GM18873 (cell line): ENCODE results near the gene PER2.
"Not testable (repeated sequence)": the region's sequence is repeated elsewhere in the genome, so short reads cannot be mapped to it uniquely, and the experiment has no call there.

Experiments used
- ATAC-seq: cut with Tn5 transposase; IDR thresholded peaks from one replicate; pipeline ENCODE4 v1.9.1; 2021; ENCODE audit warnings: mild to moderate bottlenecking, moderate library complexity, moderate number of reproducible peaks; ENCODE audit not compliant: unreplicated experiment, low FRiP score

The PER2 gene, protein sequence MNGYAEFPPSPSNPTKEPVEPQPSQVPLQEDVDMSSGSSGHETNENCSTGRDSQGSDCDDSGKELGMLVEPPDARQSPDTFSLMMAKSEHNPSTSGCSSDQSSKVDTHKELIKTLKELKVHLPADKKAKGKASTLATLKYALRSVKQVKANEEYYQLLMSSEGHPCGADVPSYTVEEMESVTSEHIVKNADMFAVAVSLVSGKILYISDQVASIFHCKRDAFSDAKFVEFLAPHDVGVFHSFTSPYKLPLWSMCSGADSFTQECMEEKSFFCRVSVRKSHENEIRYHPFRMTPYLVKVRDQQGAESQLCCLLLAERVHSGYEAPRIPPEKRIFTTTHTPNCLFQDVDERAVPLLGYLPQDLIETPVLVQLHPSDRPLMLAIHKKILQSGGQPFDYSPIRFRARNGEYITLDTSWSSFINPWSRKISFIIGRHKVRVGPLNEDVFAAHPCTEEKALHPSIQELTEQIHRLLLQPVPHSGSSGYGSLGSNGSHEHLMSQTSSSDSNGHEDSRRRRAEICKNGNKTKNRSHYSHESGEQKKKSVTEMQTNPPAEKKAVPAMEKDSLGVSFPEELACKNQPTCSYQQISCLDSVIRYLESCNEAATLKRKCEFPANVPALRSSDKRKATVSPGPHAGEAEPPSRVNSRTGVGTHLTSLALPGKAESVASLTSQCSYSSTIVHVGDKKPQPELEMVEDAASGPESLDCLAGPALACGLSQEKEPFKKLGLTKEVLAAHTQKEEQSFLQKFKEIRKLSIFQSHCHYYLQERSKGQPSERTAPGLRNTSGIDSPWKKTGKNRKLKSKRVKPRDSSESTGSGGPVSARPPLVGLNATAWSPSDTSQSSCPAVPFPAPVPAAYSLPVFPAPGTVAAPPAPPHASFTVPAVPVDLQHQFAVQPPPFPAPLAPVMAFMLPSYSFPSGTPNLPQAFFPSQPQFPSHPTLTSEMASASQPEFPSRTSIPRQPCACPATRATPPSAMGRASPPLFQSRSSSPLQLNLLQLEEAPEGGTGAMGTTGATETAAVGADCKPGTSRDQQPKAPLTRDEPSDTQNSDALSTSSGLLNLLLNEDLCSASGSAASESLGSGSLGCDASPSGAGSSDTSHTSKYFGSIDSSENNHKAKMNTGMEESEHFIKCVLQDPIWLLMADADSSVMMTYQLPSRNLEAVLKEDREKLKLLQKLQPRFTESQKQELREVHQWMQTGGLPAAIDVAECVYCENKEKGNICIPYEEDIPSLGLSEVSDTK (N-terminal part only)

DNA sequence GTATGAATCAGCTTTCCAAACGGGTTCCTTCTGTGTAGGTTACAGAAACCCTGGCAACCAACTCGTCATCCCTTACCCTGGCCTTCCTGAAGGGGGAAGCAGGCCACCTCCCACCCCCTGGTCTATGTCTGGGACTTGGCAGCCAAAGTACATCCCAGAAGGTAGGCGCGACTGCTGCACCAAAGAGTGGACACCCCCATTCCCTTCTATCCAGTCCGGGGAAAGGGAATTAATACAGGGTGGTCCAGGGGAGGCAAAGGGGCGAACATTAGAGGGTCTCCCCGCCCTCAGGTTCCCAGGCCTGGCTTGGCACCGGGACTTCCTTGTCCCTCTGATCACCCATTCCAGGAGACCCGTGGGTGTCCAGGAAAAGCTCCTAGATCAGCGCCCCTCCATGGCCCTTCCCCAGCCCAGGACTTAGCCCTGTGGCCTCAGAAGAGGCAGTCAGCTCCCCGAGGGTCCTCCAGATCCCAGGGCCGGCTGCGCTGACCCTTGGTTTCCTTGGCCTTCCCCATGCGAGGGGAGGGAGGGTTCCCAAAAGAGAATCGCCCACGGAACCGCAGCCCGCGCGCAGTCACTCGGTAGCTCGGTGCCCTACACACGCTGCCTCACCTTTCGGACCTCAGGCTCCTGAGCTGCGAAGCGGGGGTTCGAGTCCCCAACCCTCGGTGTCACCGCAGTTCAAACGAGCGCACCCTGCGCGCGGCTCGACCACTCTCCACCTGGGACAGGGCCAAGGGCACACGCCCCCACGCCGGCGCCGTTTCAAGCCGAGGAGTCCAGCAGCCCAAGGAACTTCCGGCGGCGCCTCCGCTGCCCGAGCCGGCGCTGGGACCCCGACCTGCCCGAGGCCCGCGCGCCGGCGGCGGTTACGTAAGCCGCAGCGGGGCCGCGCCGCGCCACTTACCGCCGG, at the start of gene PER2:
Gene PER2 (minus strand): TSS at position 874 of the 913 bp plus-strand sequence. CDS start 10,674 bp downstream, outside the sequence.
- peak; percentile 15 for ATAC-seq

DNA sequence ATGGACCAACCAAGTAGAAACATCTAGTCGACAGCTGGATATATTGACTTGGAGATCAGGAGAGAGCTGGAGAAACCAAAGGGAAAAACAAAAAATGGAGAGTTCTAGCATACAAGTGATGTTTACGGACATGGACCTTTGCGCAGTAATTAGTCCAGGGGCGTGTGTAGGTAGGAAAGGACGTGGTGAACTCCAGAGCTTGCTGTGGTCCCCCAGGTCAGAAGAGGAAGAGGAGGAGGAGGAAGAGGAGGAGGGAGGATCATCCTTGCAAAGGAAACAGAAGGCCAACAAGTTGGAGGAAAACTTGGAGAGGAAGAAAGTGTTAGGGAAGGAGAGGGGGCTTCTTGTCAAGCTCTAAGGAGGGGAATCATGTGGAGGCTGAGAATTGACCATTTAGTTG, 49.4 kb upstream of the PER2 start:
- ATAC-seq = no peak

DNA sequence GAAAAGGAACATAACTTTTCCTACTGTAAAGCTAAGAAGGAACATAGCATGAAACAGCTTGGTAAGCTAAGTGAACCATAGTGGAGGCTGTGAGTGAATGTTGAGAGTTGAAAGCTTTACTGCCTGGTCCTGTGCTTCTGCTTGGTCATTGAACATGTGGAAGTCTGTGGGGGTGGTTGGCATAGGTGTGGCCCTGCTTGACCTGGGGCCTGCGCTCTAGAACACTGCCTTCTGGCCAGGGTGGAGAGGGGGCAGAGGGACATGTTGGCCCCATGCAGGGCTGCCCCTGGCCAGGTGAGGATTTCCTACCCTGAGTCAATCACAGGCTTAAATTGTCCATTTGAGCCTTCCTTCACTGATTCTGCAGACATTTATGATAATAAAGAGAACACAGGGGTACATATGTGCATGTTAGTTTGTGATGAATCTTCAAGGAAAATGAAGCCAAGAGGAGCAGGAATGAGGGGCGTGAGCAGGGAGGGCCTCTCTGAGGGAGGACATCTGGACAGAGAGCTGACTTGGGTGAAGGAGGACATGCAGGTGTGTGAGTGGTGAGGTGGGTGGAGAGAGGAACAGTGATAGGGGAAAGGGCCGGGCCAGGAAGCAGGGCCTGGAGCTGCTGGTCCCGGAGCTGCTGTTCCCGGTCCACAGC, 48.5 kb upstream of the PER2 start:
- no peak for ATAC-seq

DNA sequence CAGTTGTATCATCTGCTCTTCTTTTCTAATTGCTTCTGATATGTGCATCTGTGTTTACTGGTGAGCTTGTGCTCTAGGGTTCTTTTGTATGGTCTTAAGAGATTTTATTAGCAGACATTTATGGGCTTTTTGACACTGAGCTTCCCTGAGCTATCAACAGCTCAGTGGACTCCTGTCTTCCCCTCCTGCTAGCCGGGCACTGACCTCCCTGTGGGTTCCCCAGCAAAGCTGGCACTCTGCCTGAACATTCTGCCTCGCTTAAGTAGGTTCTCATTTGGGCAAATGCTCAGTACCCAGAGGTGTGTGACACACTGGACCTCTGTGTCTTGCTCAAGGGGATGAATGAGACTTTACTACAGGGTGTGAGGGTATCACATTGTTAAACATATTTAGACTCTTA, 47.7 kb upstream of the PER2 start:
- ATAC-seq = no peak

- not testable (repeated sequence) for ATAC-seq
Observed at GRCh38 chr2:238335591-238335990, 47.2 kb upstream of the PER2 start.

- no peak for ATAC-seq
Observed at GRCh38 chr2:238334885-238335284, 46.5 kb upstream of the PER2 start.

GRCh38 chr2:238331916-238332315, 43.5 kb upstream of the PER2 start:
- no peak for ATAC-seq

GRCh38 chr2:238330391-238330790, 42.0 kb upstream of the PER2 start:
- ATAC-seq = no peak

- no peak for ATAC-seq
Observed at GRCh38 chr2:238327751-238328150, 39.3 kb upstream of the PER2 start.

GRCh38 chr2:238326801-238327365, 38.5 kb upstream of the PER2 start:
- ATAC-seq = no peak

DNA sequence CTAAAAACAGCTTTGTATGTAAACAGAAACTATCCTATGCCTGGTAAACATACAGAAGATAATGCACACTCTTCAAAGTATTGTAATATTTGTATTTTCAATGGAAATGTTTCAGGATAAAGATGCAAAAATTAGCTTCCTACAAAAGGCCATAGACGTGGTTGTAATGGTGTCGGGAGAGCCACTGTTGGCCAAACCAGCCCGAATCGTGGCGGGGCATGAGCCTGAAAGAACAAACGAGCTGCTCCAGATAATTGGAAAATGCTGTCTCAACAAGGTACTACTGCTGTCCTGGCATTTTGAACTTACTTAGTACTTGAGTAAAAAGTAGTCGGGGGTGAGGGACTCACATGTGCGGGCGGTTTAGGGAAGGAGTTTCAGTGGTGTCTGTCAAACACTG, 37.3 kb upstream of the PER2 start:
- no peak for ATAC-seq

- not testable (repeated sequence) for ATAC-seq
Observed at GRCh38 chr2:238324248-238324647, 35.8 kb upstream of the PER2 start.

DNA sequence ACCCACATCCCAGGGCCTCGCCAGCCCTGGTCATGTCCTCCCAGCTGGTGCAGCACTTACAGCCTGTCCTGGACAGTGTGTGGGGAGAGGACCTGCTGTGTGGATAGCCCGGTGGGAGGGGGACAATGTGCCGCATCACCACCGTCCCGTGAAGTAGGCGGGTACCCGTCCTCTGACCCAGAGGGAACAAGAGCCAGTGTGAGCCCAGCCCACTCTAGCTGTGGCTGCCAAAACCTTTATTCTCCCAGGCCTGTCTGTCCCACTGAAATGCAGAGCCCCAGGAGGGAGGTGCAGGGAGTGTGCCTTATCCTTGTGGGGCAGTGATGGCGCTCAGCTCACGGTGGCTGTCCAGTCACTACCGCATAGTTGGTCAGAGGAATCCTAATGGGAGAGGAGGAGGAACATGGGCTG, 33.6 kb upstream of the PER2 start:
- ATAC-seq = no peak

GRCh38 chr2:238321467-238321866, 33.1 kb upstream of the PER2 start:
- no peak for ATAC-seq

DNA sequence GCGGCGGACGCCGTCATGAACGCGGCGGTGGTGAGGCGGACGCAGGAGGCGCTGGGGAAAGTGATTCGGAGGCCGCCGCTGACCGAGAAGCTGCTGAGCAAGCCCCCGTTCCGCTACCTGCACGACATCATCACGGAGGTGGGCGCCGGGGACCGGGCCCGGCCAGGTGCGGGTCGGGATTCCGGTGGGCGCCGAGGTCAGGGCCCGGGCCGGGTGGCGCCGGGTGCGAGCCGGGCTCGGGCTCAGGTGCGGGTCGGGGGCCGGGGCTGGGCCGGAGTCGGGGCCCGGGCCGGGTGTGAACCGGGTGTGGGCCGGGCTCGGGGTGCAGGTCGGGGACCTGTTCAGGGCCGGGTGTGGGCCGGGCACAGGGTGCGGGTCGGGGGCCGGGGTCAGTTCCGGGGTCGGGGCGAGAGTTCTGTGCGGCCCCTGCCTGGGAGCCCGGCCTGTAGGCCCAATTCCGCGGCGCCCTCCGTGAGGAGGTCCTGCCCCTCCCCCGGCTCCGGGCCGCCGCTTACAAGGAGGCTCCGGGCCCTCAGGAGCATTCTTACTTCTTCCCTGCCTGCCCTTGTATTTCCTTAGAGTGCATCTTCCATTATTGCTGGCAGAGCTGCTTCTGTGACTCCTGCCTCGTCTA, 32.4 kb upstream of the PER2 start:
- ATAC-seq = peak; percentile 21

GRCh38 chr2:238320246-238320647, 31.8 kb upstream of the PER2 start, which contains the start of gene TRAF3IP1:
TRAF3IP1 (plus strand) TSS chr2:238320518; CDS start chr2:238320663, 145 bp downstream.
- peak; percentile 56 for ATAC-seq

DNA sequence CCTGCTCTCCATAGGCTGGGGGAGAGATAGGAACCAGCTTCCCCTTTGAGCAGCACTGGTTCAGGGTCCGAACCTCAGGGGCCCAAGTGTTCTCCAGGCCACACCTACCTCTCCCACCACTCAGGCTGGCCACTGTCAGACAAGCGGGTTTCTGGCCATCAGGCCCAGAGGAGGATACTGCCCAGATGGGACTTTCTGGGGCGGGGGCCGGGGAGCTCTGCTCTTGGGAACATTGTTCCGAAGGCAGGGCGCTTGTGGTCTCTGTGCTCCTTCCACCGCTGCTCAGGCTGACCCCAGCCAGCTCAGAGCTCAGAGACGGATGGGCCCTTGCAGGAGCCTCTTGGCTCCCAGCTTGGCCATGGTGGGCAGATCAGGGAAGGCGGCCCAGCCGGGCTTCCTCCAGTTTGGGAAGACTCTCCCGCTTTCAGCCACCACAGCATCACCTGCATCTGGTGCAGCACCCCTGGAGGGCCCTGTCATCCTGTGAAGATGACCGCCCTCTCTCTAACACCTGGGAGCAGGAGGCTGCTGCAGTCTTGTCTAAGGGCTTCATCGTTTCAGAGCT, 26.7 kb upstream of the PER2 start:
- no peak for ATAC-seq

- ATAC-seq = no peak
Observed at GRCh38 chr2:238314576-238314975, 26.2 kb upstream of the PER2 start.
